ENCODE results near the gene LRRC9. TPM values are rescaled to one million over a fixed set of nuclear protein-coding genes. Genes with fewer than 3 reads are reported as not detected.

LRRC9 gene
- total and polyA plus RNA-seq, 2 experiments from 2014 or later, result 2.2 to 3.1 TPM

DNA sequence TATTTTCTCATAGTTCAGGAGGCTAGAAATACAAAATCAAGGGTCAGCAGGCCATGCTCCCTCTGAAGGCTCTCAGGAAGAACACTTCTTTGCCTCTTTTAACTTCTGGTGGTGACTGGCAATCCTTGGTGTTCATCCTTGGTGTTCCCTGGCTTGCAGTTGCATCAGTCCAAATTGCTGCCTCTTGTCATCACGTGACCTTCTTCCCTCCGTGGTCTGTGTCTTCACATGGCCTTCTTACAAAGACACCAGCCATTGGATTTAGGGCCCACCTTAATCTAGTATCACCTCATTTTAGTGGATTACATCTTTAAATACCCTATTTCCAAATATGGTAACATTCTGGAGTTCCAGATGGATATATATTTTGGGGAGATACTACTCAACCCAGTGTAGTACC is 7.5 kb upstream of the LRRC9 start:
- Histone ChIP-seq H3K4me3 (no peak overlapping the region), H3K27ac (ENCODE audit: low read depth) (no peak overlapping the region), H2AFZ (no peak overlapping the region), H3F3A (replicated peaks; ENCODE audit: low read depth) (no peaks in the 10 kb centered on the region), H3K9me2 (ENCODE audit: insufficient read depth) (no peaks in the 10 kb centered on the region), H3K4me1 (ENCODE audit: insufficient read depth) (peaks cover 6% of the 10 kb centered on the region; the same call in 1 of the 2 replicates), H3K79me2 (replicated peaks; ENCODE audit: insufficient read depth) (no peaks in the 10 kb centered on the region), H4K20me1 (replicated peaks; ENCODE audit: insufficient read depth) (0 out of 2 replicates have a peak, but pooled peaks cover 3% of the 10 kb centered on the region), H3K27me3 (ENCODE audit: insufficient read depth) (no peaks in the 10 kb centered on the region), H3K4me2 (no peak overlapping the region), H3K36me3 (ENCODE audit: insufficient read depth) (no peaks in the 10 kb centered on the region)
- Mint-ChIP-seq H3K4me1 (peaks cover 5% of the 10 kb centered on the region; the same call in 2 of the 3 replicates), H3K9me3 (0 out of 3 replicates have a peak, but pooled peaks cover 3% of the 10 kb centered on the region), H3K4me3 (no peak overlapping the region), H3K36me3 (ENCODE audit: low read depth) (peaks cover 19% of the 10 kb centered on the region), H3K27me3 (ENCODE audit: insufficient read depth, low read depth, poor library complexity) (no peaks in the 10 kb centered on the region), H3K27ac (no peak overlapping the region)
- ATAC-seq, result no peak
- TF ChIP-seq EZH2phosphoT487 (IDR thresholded peaks at IDR 0.05; ENCODE audit: unreplicated experiment) (no peak), ZNF331 (CRISPR knock-in tag; IDR thresholded peaks at IDR 0.05; ENCODE audit: low read depth) (no peak), NANOG (IDR thresholded peaks at IDR 0.05; ENCODE audit: borderline replicate concordance) (no peak), EZH2 (IDR thresholded peaks at IDR 0.05; ENCODE audit: low read depth, unreplicated experiment) (no peak), POLR2AphosphoS5 (IDR thresholded peaks at IDR 0.05; ENCODE audit: low read depth) (no peak), STAT1 (IDR thresholded peaks at IDR 0.05; ENCODE audit: unreplicated experiment) (no peak), ZNF114 (CRISPR knock-in tag; IDR thresholded peaks at IDR 0.05) (no peak), JUNB (IDR thresholded peaks at IDR 0.05; ENCODE audit: unreplicated experiment) (no peak), CREB1 (CRISPR knock-in tag; IDR thresholded peaks at IDR 0.05; ENCODE audit: low read depth) (no peak)
- TF ChIP-seq, protein P1, sequence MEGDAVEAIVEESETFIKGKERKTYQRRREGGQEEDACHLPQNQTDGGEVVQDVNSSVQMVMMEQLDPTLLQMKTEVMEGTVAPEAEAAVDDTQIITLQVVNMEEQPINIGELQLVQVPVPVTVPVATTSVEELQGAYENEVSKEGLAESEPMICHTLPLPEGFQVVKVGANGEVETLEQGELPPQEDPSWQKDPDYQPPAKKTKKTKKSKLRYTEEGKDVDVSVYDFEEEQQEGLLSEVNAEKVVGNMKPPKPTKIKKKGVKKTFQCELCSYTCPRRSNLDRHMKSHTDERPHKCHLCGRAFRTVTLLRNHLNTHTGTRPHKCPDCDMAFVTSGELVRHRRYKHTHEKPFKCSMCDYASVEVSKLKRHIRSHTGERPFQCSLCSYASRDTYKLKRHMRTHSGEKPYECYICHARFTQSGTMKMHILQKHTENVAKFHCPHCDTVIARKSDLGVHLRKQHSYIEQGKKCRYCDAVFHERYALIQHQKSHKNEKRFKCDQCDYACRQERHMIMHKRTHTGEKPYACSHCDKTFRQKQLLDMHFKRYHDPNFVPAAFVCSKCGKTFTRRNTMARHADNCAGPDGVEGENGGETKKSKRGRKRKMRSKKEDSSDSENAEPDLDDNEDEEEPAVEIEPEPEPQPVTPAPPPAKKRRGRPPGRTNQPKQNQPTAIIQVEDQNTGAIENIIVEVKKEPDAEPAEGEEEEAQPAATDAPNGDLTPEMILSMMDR (conservative IDR thresholded peaks at IDR 0.05; ENCODE audit: low read depth in 2 of 2), result no peak
- TF ChIP-seq, protein P2, sequence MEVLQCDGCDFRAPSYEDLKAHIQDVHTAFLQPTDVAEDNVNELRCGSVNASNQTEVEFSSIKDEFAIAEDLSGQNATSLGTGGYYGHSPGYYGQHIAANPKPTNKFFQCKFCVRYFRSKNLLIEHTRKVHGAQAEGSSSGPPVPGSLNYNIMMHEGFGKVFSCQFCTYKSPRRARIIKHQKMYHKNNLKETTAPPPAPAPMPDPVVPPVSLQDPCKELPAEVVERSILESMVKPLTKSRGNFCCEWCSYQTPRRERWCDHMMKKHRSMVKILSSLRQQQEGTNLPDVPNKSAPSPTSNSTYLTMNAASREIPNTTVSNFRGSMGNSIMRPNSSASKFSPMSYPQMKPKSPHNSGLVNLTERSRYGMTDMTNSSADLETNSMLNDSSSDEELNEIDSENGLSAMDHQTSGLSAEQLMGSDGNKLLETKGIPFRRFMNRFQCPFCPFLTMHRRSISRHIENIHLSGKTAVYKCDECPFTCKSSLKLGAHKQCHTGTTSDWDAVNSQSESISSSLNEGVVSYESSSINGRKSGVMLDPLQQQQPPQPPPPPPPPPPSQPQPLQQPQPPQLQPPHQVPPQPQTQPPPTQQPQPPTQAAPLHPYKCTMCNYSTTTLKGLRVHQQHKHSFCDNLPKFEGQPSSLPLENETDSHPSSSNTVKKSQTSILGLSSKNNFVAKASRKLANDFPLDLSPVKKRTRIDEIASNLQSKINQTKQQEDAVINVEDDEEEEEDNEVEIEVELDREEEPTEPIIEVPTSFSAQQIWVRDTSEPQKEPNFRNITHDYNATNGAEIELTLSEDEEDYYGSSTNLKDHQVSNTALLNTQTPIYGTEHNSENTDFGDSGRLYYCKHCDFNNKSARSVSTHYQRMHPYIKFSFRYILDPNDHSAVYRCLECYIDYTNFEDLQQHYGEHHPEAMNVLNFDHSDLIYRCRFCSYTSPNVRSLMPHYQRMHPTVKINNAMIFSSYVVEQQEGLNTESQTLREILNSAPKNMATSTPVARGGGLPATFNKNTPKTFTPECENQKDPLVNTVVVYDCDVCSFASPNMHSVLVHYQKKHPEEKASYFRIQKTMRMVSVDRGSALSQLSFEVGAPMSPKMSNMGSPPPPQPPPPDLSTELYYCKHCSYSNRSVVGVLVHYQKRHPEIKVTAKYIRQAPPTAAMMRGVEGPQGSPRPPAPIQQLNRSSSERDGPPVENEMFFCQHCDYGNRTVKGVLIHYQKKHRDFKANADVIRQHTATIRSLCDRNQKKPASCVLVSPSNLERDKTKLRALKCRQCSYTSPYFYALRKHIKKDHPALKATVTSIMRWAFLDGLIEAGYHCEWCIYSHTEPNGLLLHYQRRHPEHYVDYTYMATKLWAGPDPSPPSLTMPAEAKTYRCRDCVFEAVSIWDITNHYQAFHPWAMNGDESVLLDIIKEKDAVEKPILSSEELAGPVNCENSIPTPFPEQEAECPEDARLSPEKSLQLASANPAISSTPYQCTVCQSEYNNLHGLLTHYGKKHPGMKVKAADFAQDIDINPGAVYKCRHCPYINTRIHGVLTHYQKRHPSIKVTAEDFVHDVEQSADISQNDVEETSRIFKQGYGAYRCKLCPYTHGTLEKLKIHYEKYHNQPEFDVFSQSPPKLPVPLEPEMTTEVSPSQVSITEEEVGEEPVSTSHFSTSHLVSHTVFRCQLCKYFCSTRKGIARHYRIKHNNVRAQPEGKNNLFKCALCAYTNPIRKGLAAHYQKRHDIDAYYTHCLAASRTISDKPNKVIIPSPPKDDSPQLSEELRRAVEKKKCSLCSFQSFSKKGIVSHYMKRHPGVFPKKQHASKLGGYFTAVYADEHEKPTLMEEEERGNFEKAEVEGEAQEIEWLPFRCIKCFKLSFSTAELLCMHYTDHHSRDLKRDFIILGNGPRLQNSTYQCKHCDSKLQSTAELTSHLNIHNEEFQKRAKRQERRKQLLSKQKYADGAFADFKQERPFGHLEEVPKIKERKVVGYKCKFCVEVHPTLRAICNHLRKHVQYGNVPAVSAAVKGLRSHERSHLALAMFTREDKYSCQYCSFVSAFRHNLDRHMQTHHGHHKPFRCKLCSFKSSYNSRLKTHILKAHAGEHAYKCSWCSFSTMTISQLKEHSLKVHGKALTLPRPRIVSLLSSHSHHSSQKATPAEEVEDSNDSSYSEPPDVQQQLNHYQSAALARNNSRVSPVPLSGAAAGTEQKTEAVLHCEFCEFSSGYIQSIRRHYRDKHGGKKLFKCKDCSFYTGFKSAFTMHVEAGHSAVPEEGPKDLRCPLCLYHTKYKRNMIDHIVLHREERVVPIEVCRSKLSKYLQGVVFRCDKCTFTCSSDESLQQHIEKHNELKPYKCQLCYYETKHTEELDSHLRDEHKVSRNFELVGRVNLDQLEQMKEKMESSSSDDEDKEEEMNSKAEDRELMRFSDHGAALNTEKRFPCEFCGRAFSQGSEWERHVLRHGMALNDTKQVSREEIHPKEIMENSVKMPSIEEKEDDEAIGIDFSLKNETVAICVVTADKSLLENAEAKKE (CRISPR knock-in tag; IDR thresholded peaks at IDR 0.05), result no peak
- TF ChIP-seq, protein P3, sequence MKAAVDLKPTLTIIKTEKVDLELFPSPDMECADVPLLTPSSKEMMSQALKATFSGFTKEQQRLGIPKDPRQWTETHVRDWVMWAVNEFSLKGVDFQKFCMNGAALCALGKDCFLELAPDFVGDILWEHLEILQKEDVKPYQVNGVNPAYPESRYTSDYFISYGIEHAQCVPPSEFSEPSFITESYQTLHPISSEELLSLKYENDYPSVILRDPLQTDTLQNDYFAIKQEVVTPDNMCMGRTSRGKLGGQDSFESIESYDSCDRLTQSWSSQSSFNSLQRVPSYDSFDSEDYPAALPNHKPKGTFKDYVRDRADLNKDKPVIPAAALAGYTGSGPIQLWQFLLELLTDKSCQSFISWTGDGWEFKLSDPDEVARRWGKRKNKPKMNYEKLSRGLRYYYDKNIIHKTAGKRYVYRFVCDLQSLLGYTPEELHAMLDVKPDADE (IDR thresholded peaks at IDR 0.05), result no peak
- TF ChIP-seq, protein P4, sequence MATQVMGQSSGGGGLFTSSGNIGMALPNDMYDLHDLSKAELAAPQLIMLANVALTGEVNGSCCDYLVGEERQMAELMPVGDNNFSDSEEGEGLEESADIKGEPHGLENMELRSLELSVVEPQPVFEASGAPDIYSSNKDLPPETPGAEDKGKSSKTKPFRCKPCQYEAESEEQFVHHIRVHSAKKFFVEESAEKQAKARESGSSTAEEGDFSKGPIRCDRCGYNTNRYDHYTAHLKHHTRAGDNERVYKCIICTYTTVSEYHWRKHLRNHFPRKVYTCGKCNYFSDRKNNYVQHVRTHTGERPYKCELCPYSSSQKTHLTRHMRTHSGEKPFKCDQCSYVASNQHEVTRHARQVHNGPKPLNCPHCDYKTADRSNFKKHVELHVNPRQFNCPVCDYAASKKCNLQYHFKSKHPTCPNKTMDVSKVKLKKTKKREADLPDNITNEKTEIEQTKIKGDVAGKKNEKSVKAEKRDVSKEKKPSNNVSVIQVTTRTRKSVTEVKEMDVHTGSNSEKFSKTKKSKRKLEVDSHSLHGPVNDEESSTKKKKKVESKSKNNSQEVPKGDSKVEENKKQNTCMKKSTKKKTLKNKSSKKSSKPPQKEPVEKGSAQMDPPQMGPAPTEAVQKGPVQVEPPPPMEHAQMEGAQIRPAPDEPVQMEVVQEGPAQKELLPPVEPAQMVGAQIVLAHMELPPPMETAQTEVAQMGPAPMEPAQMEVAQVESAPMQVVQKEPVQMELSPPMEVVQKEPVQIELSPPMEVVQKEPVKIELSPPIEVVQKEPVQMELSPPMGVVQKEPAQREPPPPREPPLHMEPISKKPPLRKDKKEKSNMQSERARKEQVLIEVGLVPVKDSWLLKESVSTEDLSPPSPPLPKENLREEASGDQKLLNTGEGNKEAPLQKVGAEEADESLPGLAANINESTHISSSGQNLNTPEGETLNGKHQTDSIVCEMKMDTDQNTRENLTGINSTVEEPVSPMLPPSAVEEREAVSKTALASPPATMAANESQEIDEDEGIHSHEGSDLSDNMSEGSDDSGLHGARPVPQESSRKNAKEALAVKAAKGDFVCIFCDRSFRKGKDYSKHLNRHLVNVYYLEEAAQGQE (IDR thresholded peaks at IDR 0.05; ENCODE audit: unreplicated experiment), result no peak
- no peak for DNase-seq (ENCODE audit: low spot score)
